H9 (cell line): ENCODE results near the gene LTBP4. TPM values are rescaled to one million over a fixed set of nuclear protein-coding genes. Genes with fewer than 3 reads are reported as not detected.

Source experiments
- DNase-seq: peaks from one replicate; pipeline ENCODE4 v3.0.0-alpha.2; 2017
- H2AFZ ChIP-seq: one replicate; pipeline ENCODE4 v1.6.1; 2013; ENCODE audit warnings: mild to moderate bottlenecking, low read length, control low read depth, moderate library complexity
- H2AK5ac ChIP-seq: 2 replicates; pipeline ENCODE4 v1.6.1; 2013; ENCODE audit warnings: low read length, control low read depth, mixed read lengths; ENCODE audit not compliant: insufficient read length
- H2BK120ac ChIP-seq: one replicate; pipeline ENCODE4 v1.6.1; 2013; ENCODE audit warnings: low read depth, mild to moderate bottlenecking, low read length, control low read depth, inconsistent platforms; ENCODE audit not compliant: poor library complexity, severe bottlenecking
- H2BK12ac ChIP-seq: 2 replicates; pipeline ENCODE4 v1.6.1; 2013; ENCODE audit warnings: low read length, control low read depth, mixed read lengths, low read depth; ENCODE audit not compliant: insufficient read length
- H2BK15ac ChIP-seq: 2 replicates; pipeline ENCODE4 v1.6.1; 2013; ENCODE audit warnings: low read depth, low read length, control low read depth
- H2BK20ac ChIP-seq: one replicate; pipeline ENCODE4 v1.6.1; 2013; ENCODE audit warnings: low read depth, mild to moderate bottlenecking, low read length, control low read depth, inconsistent platforms; ENCODE audit not compliant: poor library complexity, severe bottlenecking
- H2BK5ac ChIP-seq: 2 replicates; pipeline ENCODE4 v1.6.1; 2013; ENCODE audit warnings: low read length, control low read depth, mixed read lengths; ENCODE audit not compliant: insufficient read length
- H3K14ac ChIP-seq: 2 replicates; pipeline ENCODE4 v1.6.1; 2013; ENCODE audit warnings: low read length, control low read depth; ENCODE audit not compliant: insufficient read depth
- H3K18ac ChIP-seq: 2 replicates; pipeline ENCODE4 v1.6.1; 2013; ENCODE audit warnings: low read depth, mild to moderate bottlenecking, mixed read lengths, low read length, control low read depth; ENCODE audit not compliant: insufficient read length
- H3K23ac ChIP-seq: 2 replicates; pipeline ENCODE4 v1.6.1; 2013; ENCODE audit warnings: low read length, control low read depth, mixed read lengths, low read depth; ENCODE audit not compliant: insufficient read length
- H3K23me2 ChIP-seq: 2 replicates; pipeline ENCODE4 v1.6.1; 2013; ENCODE audit warnings: low read depth, mild to moderate bottlenecking, mixed read lengths, low read length, control low read depth; ENCODE audit not compliant: insufficient read length, poor library complexity, severe bottlenecking
- H3K27ac ChIP-seq: 2 replicates; pipeline ENCODE4 v1.5.1; 2013; ENCODE audit warnings: low read length, control low read depth, mixed read lengths, low read depth; ENCODE audit not compliant: insufficient read length
- H3K27me3 ChIP-seq: 2 replicates; pipeline ENCODE4 v1.6.1; 2013; ENCODE audit warnings: low read length, control low read depth, inconsistent platforms; ENCODE audit not compliant: insufficient read depth
- H3K4ac ChIP-seq: 2 replicates; pipeline ENCODE4 v1.6.1; 2013; ENCODE audit warnings: low read depth, mild to moderate bottlenecking, control low read depth, inconsistent platforms, low read length, moderate library complexity
- H3K4me1 ChIP-seq: 2 replicates; pipeline ENCODE4 v1.6.1; 2013; ENCODE audit warnings: low read length, control low read depth, inconsistent platforms; ENCODE audit not compliant: insufficient read depth
- H3K4me2 ChIP-seq: 2 replicates; pipeline ENCODE4 v1.6.1; 2013; ENCODE audit warnings: low read length, control low read depth, mixed read lengths; ENCODE audit not compliant: insufficient read length, insufficient read depth
- H3K56ac ChIP-seq: 2 replicates; pipeline ENCODE4 v1.6.1; 2013; ENCODE audit warnings: low read depth, mild to moderate bottlenecking, mixed read lengths, low read length, control low read depth; ENCODE audit not compliant: insufficient read length
- H3K79me1 ChIP-seq: 2 replicates; pipeline ENCODE4 v1.6.1; 2013; ENCODE audit warnings: low read depth, mild to moderate bottlenecking, moderate library complexity, low read length, control low read depth, inconsistent platforms; ENCODE audit not compliant: insufficient read depth, poor library complexity, severe bottlenecking
- H3K79me2 ChIP-seq: 2 replicates; pipeline ENCODE4 v1.6.1; 2013; ENCODE audit warnings: low read length, control low read depth, inconsistent platforms; ENCODE audit not compliant: insufficient read depth
- H3K9ac ChIP-seq: 2 replicates; pipeline ENCODE4 v1.6.1; 2013; ENCODE audit warnings: low read length, control low read depth, mixed read lengths; ENCODE audit not compliant: insufficient read length; ENCODE audit errors: extremely low read depth
- H3K9me3 ChIP-seq: one replicate; pipeline ENCODE4 v1.6.1; 2013; ENCODE audit warnings: low read depth, low read length, inconsistent platforms; ENCODE audit not compliant: control insufficient read depth
- H3T11ph ChIP-seq: one replicate; pipeline ENCODE4 v1.6.1; 2013; ENCODE audit warnings: mild to moderate bottlenecking, low read length, control low read depth, inconsistent platforms
- H4K20me1 ChIP-seq: one replicate; pipeline ENCODE4 v1.6.1; 2013; ENCODE audit not compliant: control insufficient read depth, insufficient read length, insufficient read depth
- H4K5ac ChIP-seq: 2 replicates; pipeline ENCODE4 v1.6.1; 2013; ENCODE audit warnings: low read depth, mild to moderate bottlenecking, mixed read lengths, low read length, control low read depth; ENCODE audit not compliant: insufficient read length
- H4K8ac ChIP-seq: replicated peaks from 2 replicates; pipeline ENCODE4 v1.6.1; 2013; ENCODE audit warnings: low read length, control low read depth, mixed read lengths, low read depth; ENCODE audit not compliant: insufficient read length
- H4K91ac ChIP-seq: 2 replicates; pipeline ENCODE4 v1.6.1; 2013; ENCODE audit warnings: low read depth, mild to moderate bottlenecking, moderate library complexity, mixed read lengths, low read length, control low read depth; ENCODE audit not compliant: insufficient read length
- H3K27ac Mint-ChIP-seq, 3 experiments: 2 replicates in 2 of 3; 3 replicates in 1 of 3; pipeline ENCODE4 v1.8.0; 2020 to 2021; ENCODE audit warnings: mixed read lengths in 3 of 3, mild to moderate bottlenecking in 1 of 3, moderate library complexity in 1 of 3
- H3K27me3 Mint-ChIP-seq: 2 replicates; pipeline ENCODE4 v1.8.0; 2021; ENCODE audit warnings: low read depth, mild to moderate bottlenecking, moderate library complexity, mixed read lengths
- H3K36me3 Mint-ChIP-seq, 3 experiments: 2 replicates in 2 of 3; 3 replicates in 1 of 3; pipeline ENCODE4 v1.8.0; 2020 to 2021; ENCODE audit warnings: low read depth in 3 of 3, mixed read lengths in 3 of 3; ENCODE audit not compliant: insufficient read depth in 1 of 3
- H3K4me1 Mint-ChIP-seq, 2 experiments: 2 replicates each; pipeline ENCODE4 v1.8.0; 2020; ENCODE audit warnings: mixed read lengths in 2 of 2
- H3K4me3 Mint-ChIP-seq, 2 experiments: 2 replicates in 1 of 2; 3 replicates in 1 of 2; pipeline ENCODE4 v1.8.0; 2020 to 2021; ENCODE audit warnings: mild to moderate bottlenecking in 2 of 2, mixed read lengths in 2 of 2, moderate library complexity in 1 of 2
- H3K9me3 Mint-ChIP-seq, 2 experiments: 2 replicates in 1 of 2; 3 replicates in 1 of 2; pipeline ENCODE4 v1.8.0; 2020; ENCODE audit warnings: mild to moderate bottlenecking in 2 of 2, mixed read lengths in 2 of 2, moderate library complexity in 1 of 2
- WGBS: extraction: QIAGEN DNeasy Blood & Tissue Kit; methylation state at CpG from one replicate; pipeline ENCODE4 v1.1.7; 2013; ENCODE audit warnings: missing lambda C conversion rate, low lambda C conversion rate, mixed read lengths; ENCODE audit not compliant: insufficient read length; ENCODE audit errors: extremely low coverage; 5-methylcytosine and 5-hydroxymethylcytosine counted together
- total RNA-seq: library from RNA; stranded (reverse); gene quantifications from 2 replicates; pipeline ENCODE4 v1.2.1, GENCODE V29; 2021
- TF ChIP-seq, protein P1 (sequence below): fragments of 200-600 bp; sonication (generic); conservative IDR thresholded peaks from 3 replicates; pipeline ENCODE4 v1.8.0; 2021; ENCODE audit warnings: antibody characterized with exemption, mild to moderate bottlenecking

The LTBP4 gene
- total RNA-seq, 1 experiment from 2014 or later: 129 TPM

DNA sequence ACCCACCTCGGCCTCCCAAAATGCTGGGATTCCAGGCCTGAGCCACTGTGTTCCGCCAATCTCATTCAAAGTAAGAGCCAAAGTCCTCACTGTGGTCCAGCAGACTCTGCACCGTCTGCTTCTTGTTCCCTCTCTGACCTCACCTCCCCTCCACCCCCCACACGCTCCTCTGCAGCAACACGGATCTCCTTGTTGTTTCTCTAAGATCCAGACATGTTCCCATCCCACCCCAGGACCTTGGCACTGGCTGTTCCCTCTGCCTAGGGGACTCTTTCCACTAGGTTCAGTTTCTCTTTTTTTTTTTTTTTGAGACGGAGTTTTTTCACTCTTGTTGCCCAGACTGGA is 38.4 kb downstream of the LTBP4 start:
- no peak overlapping the region for H3K9ac ChIP-seq
- no peak overlapping the region for H2BK12ac ChIP-seq
- no peaks in the 10 kb centered on the region; the same call in 1 of the 2 replicates for H3K27me3 ChIP-seq
- no peak overlapping the region; the same call in 1 of the 2 replicates for H3K14ac ChIP-seq
- no peak overlapping the region for H2BK120ac ChIP-seq
- no peaks in the 10 kb centered on the region for H3K79me2 ChIP-seq
- TF ChIP-seq, protein P1, sequence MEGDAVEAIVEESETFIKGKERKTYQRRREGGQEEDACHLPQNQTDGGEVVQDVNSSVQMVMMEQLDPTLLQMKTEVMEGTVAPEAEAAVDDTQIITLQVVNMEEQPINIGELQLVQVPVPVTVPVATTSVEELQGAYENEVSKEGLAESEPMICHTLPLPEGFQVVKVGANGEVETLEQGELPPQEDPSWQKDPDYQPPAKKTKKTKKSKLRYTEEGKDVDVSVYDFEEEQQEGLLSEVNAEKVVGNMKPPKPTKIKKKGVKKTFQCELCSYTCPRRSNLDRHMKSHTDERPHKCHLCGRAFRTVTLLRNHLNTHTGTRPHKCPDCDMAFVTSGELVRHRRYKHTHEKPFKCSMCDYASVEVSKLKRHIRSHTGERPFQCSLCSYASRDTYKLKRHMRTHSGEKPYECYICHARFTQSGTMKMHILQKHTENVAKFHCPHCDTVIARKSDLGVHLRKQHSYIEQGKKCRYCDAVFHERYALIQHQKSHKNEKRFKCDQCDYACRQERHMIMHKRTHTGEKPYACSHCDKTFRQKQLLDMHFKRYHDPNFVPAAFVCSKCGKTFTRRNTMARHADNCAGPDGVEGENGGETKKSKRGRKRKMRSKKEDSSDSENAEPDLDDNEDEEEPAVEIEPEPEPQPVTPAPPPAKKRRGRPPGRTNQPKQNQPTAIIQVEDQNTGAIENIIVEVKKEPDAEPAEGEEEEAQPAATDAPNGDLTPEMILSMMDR: no peak
- no peaks in the 10 kb centered on the region for H3K9me3 Mint-ChIP-seq
- no peaks in the 10 kb centered on the region for H3K9me3 ChIP-seq
- no peak overlapping the region for H3K4ac ChIP-seq
- peaks cover 21% of the 10 kb centered on the region for H3K27me3 Mint-ChIP-seq
- no peaks in the 10 kb centered on the region for H3K23me2 ChIP-seq
- H2BK15ac ChIP-seq: no peak overlapping the region
- H3T11ph ChIP-seq: no peak overlapping the region
- H3K18ac ChIP-seq: no peak overlapping the region
- no peaks in the 10 kb centered on the region for H3K4me1 ChIP-seq
- H3K4me3 Mint-ChIP-seq: no peak overlapping the region; a peak in 1 of 5 replicates
- peaks cover 5 to 6% of the 10 kb centered on the region in 2 experiments; a peak in 3 of 4 replicates for H3K4me1 Mint-ChIP-seq
- H2AFZ ChIP-seq: no peak overlapping the region
- no CpG with 5 or more reads among the region's 6 CpGs for WGBS
- no peak overlapping the region for H3K27ac Mint-ChIP-seq
- no peak overlapping the region for H3K56ac ChIP-seq
- no peak for DNase-seq
- H3K27ac ChIP-seq: no peak overlapping the region
- H2BK5ac ChIP-seq: no peak overlapping the region
- H4K20me1 ChIP-seq: no peaks in the 10 kb centered on the region
- no peak overlapping the region for H2BK20ac ChIP-seq
- no peak overlapping the region for H4K91ac ChIP-seq
- no peak overlapping the region for H3K23ac ChIP-seq
- H4K8ac ChIP-seq: no peak overlapping the region
- H3K36me3 Mint-ChIP-seq: no peaks in the 10 kb centered on the region
- no peak overlapping the region for H2AK5ac ChIP-seq
- H3K79me1 ChIP-seq: no peaks in the 10 kb centered on the region
- H4K5ac ChIP-seq: no peak overlapping the region
- no peak overlapping the region for H3K4me2 ChIP-seq
